ENCODE data around the gene LRIT1.

DNA sequence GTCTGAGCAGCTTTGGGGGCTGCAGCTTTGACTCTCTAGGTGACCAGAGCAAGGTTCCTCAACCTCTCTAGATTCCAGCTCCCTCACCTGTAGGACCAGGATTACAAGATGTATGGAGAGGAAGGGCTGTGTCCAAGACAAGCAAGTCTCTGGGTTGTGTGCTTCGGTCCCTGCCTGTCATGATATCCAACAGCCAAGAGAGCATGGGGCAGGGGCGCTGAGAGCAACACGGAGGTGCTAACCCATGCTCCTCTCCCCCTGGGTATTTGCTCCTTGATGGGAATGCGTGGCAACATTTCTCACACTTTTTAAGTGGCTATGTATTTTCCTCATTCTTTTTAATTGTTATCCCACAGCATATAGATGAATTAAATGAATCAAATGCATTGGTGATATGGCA is 36.7 kb downstream of the LRIT1 start:
- no peak for TF ChIP-seq PPARA (CRISPR knock-in tag; IDR thresholded peaks at IDR 0.05; ENCODE audit: borderline replicate concordance)
- no peak for TF ChIP-seq ARNTL (CRISPR knock-in tag; IDR thresholded peaks at IDR 0.05; ENCODE audit: borderline replicate concordance, low read depth)
- no peak for TF ChIP-seq ZNF565 (CRISPR knock-in tag; conservative IDR thresholded peaks at IDR 0.05; ENCODE audit: low read depth)
- TF ChIP-seq ZNF70 (CRISPR knock-in tag; IDR thresholded peaks at IDR 0.05), result no peak
- no peak for TF ChIP-seq ZC3H10 (CRISPR knock-in tag; IDR thresholded peaks at IDR 0.05)
